HG03103 (cell line): ENCODE results near the gene FRMPD1.
"Not testable (repeated sequence)": the region's sequence is repeated elsewhere in the genome, so short reads cannot be mapped to it uniquely, and the experiment has no call there.

Source experiments
- ATAC-seq: cut with Tn5 transposase; IDR thresholded peaks from one replicate; pipeline ENCODE4 v1.9.1; 2021; ENCODE audit warnings: low read depth; ENCODE audit not compliant: unreplicated experiment

Gene FRMPD1

GRCh38 chr9:37650873-37651768 lies at the start of gene FRMPD1:
Gene FRMPD1 (plus strand): TSS chr9:37650954. CDS start chr9:37692642, 41,688 bp downstream.
- ATAC-seq = peak; percentile 84

GRCh38 chr9:37602061-37602460 lies 48.7 kb upstream of the FRMPD1 start:
- ATAC-seq = not testable (repeated sequence)

- ATAC-seq = no peak
Measured at GRCh38 chr9:37602817-37603216, 47.9 kb upstream of the FRMPD1 start.

- ATAC-seq = no peak
Measured at GRCh38 chr9:37604296-37604695, 46.5 kb upstream of the FRMPD1 start.

- no peak for ATAC-seq
Measured at GRCh38 chr9:37608250-37608649, 42.5 kb upstream of the FRMPD1 start.

GRCh38 chr9:37609735-37610397 lies 40.9 kb upstream of the FRMPD1 start:
- ATAC-seq = no peak

- ATAC-seq = no peak
Measured at GRCh38 chr9:37611014-37611413, 39.7 kb upstream of the FRMPD1 start.

- ATAC-seq = no peak
Measured at GRCh38 chr9:37611961-37612360, 38.8 kb upstream of the FRMPD1 start.

GRCh38 chr9:37617161-37617560 lies 33.6 kb upstream of the FRMPD1 start:
- no peak for ATAC-seq

- ATAC-seq = no peak
Measured at GRCh38 chr9:37617832-37618231, 32.9 kb upstream of the FRMPD1 start.

GRCh38 chr9:37618817-37619216 lies 31.9 kb upstream of the FRMPD1 start:
- no peak for ATAC-seq

GRCh38 chr9:37619806-37620205 lies 30.9 kb upstream of the FRMPD1 start:
- no peak for ATAC-seq

- ATAC-seq = no peak
Measured at GRCh38 chr9:37620396-37620795, 30.4 kb upstream of the FRMPD1 start.

- ATAC-seq = no peak
Measured at GRCh38 chr9:37621273-37622121, 29.3 kb upstream of the FRMPD1 start.

GRCh38 chr9:37622462-37622861 lies 28.3 kb upstream of the FRMPD1 start:
- ATAC-seq = no peak

- no peak for ATAC-seq
Measured at GRCh38 chr9:37623267-37623666, 27.5 kb upstream of the FRMPD1 start.

- ATAC-seq = no peak
Measured at GRCh38 chr9:37624073-37624472, 26.7 kb upstream of the FRMPD1 start.

- no peak for ATAC-seq
Measured at GRCh38 chr9:37625036-37625757, 25.6 kb upstream of the FRMPD1 start.

- no peak for ATAC-seq
Measured at GRCh38 chr9:37625758-37626147, 25.0 kb upstream of the FRMPD1 start.

- no peak for ATAC-seq
Measured at GRCh38 chr9:37626708-37627292, 24.0 kb upstream of the FRMPD1 start.
